Measurements from ENCODE around the gene RERE. TPM values are rescaled to one million over a fixed set of nuclear protein-coding genes. Genes with fewer than 3 reads are reported as not detected.
A peak's percentile ranks its signal among the peaks of the same experiment; 100 is the strongest.

The RERE gene
- total RNA-seq, 1 donor from 2014 or later, result 124 TPM

- Histone ChIP-seq H3K4me1 (ENCODE audit: insufficient read depth, low read length) (no peaks in the 10 kb centered on the region), H2AFZ (ENCODE audit: low read depth, low read length) (no peak overlapping the region), H4K20me1 (ENCODE audit: insufficient read depth, low read length) (peaks cover 46% of the 10 kb centered on the region), H3K27me3 (ENCODE audit: insufficient read depth, low read length) (no peaks in the 10 kb centered on the region), H3K36me3 (ENCODE audit: insufficient read depth, low read length) (no peaks in the 10 kb centered on the region), H3K9ac (ENCODE audit: low read length) (no peak overlapping the region), H3K9me3 (ENCODE audit: insufficient read depth, low read depth, low read length) (no peaks in the 10 kb centered on the region), H3K4me3 (ENCODE audit: insufficient read depth, low read depth, low read length) (no peak overlapping the region), H3K27ac (ENCODE audit: low read depth, low read length) (no peak overlapping the region), H3K4me2 (ENCODE audit: low read length) (no peak overlapping the region), H3K79me2 (ENCODE audit: insufficient read depth, low read length) (peaks cover 12% of the 10 kb centered on the region)
- peak overlapping the region; percentile 45 for H3K4me3 Mint-ChIP-seq (ENCODE audit: unreplicated experiment)
- H3K27ac Mint-ChIP-seq (ENCODE audit: unreplicated experiment), result peak overlapping the region; percentile 48
- no peaks in the 10 kb centered on the region for H3K27me3 Mint-ChIP-seq (ENCODE audit: low read depth, unreplicated experiment)
- H3K9me3 Mint-ChIP-seq (ENCODE audit: unreplicated experiment), result peaks cover under 1% of the 10 kb centered on the region
- H3K36me3 Mint-ChIP-seq (ENCODE audit: low read depth, unreplicated experiment), result peaks cover 4% of the 10 kb centered on the region
- no peak for FAIRE-seq
- H3K4me1 Mint-ChIP-seq (ENCODE audit: low read depth, unreplicated experiment), result peaks cover 54% of the 10 kb centered on the region
- DNase-seq (ENCODE audit: low read depth), result peak; percentile 5
- TF ChIP-seq CTCF (IDR thresholded peaks at IDR 0.05; ENCODE audit: insufficient read depth, low read depth, low read length) (no peak), EZH2 (IDR thresholded peaks at IDR 0.05; ENCODE audit: insufficient read depth, low read length) (no peak)
Observed at GRCh38 chr1:8598783-8599182, 218.7 kb downstream of the RERE start.

- Histone ChIP-seq H3K4me2 (ENCODE audit: low read length) (peak overlapping the region; percentile 6), H3K36me3 (ENCODE audit: insufficient read depth, low read length) (no peaks in the 10 kb centered on the region), H4K20me1 (ENCODE audit: insufficient read depth, low read length) (peaks cover 44% of the 10 kb centered on the region), H3K9me3 (ENCODE audit: insufficient read depth, low read depth, low read length) (no peaks in the 10 kb centered on the region), H3K79me2 (ENCODE audit: insufficient read depth, low read length) (peaks cover 12% of the 10 kb centered on the region), H3K4me1 (ENCODE audit: insufficient read depth, low read length) (no peaks in the 10 kb centered on the region), H2AFZ (ENCODE audit: low read depth, low read length) (no peak overlapping the region), H3K4me3 (ENCODE audit: insufficient read depth, low read depth, low read length) (no peak overlapping the region), H3K27ac (ENCODE audit: low read depth, low read length) (no peak overlapping the region), H3K9ac (ENCODE audit: low read length) (no peak overlapping the region), H3K27me3 (ENCODE audit: insufficient read depth, low read length) (no peaks in the 10 kb centered on the region)
- DNase-seq (ENCODE audit: low read depth), result peak; percentile 31
- Mint-ChIP-seq H3K4me3 (ENCODE audit: unreplicated experiment) (peak overlapping the region; percentile 45), H3K4me1 (ENCODE audit: low read depth, unreplicated experiment) (peaks cover 51% of the 10 kb centered on the region), H3K9me3 (ENCODE audit: unreplicated experiment) (peaks cover 3% of the 10 kb centered on the region), H3K36me3 (ENCODE audit: low read depth, unreplicated experiment) (peaks cover 6% of the 10 kb centered on the region), H3K27me3 (ENCODE audit: low read depth, unreplicated experiment) (no peaks in the 10 kb centered on the region), H3K27ac (ENCODE audit: unreplicated experiment) (peak overlapping the region; percentile 71)
- TF ChIP-seq CTCF (IDR thresholded peaks at IDR 0.05; ENCODE audit: insufficient read depth, low read depth, low read length) (peak; percentile 22), EZH2 (IDR thresholded peaks at IDR 0.05; ENCODE audit: insufficient read depth, low read length) (no peak)
- no peak for FAIRE-seq
Observed at GRCh38 chr1:8598060-8598724, 219.2 kb downstream of the RERE start.

GRCh38 chr1:8597455-8597854 lies 220.0 kb downstream of the RERE start:
- Mint-ChIP-seq H3K9me3 (ENCODE audit: unreplicated experiment) (peaks cover 5% of the 10 kb centered on the region), H3K36me3 (ENCODE audit: low read depth, unreplicated experiment) (peaks cover 8% of the 10 kb centered on the region), H3K27ac (ENCODE audit: unreplicated experiment) (no peak overlapping the region), H3K4me3 (ENCODE audit: unreplicated experiment) (no peak overlapping the region), H3K4me1 (ENCODE audit: low read depth, unreplicated experiment) (peaks cover 49% of the 10 kb centered on the region), H3K27me3 (ENCODE audit: low read depth, unreplicated experiment) (no peaks in the 10 kb centered on the region)
- peaks cover 15% of the 10 kb centered on the region for H3K79me2 ChIP-seq (ENCODE audit: insufficient read depth, low read length)
- no peak overlapping the region for H3K27ac ChIP-seq (ENCODE audit: low read depth, low read length)
- H2AFZ ChIP-seq (ENCODE audit: low read depth, low read length), result no peak overlapping the region
- no peak overlapping the region for H3K4me2 ChIP-seq (ENCODE audit: low read length)
- no peaks in the 10 kb centered on the region for H3K4me1 ChIP-seq (ENCODE audit: insufficient read depth, low read length)
- DNase-seq (ENCODE audit: low read depth) (peak; percentile 33), FAIRE-seq (no peak)
- no peak overlapping the region for H3K9ac ChIP-seq (ENCODE audit: low read length)
- H3K9me3 ChIP-seq (ENCODE audit: insufficient read depth, low read depth, low read length), result no peaks in the 10 kb centered on the region
- H3K27me3 ChIP-seq (ENCODE audit: insufficient read depth, low read length), result no peaks in the 10 kb centered on the region
- TF ChIP-seq CTCF (IDR thresholded peaks at IDR 0.05; ENCODE audit: insufficient read depth, low read depth, low read length) (no peak), EZH2 (IDR thresholded peaks at IDR 0.05; ENCODE audit: insufficient read depth, low read length) (no peak)
- no peaks in the 10 kb centered on the region for H3K36me3 ChIP-seq (ENCODE audit: insufficient read depth, low read length)
- H3K4me3 ChIP-seq (ENCODE audit: insufficient read depth, low read depth, low read length), result no peak overlapping the region
- H4K20me1 ChIP-seq (ENCODE audit: insufficient read depth, low read length), result peaks cover 44% of the 10 kb centered on the region
